Measurements from ENCODE around the gene ARL8B. TPM values are rescaled to one million over a fixed set of nuclear protein-coding genes. Genes with fewer than 3 reads are reported as not detected.
"Not testable (repeated sequence)": the region's sequence is repeated elsewhere in the genome, so short reads cannot be mapped to it uniquely, and the experiment has no call there.

Gene ARL8B
- total RNA-seq, 1 experiment from 2014 or later = 33.4 TPM

DNA sequence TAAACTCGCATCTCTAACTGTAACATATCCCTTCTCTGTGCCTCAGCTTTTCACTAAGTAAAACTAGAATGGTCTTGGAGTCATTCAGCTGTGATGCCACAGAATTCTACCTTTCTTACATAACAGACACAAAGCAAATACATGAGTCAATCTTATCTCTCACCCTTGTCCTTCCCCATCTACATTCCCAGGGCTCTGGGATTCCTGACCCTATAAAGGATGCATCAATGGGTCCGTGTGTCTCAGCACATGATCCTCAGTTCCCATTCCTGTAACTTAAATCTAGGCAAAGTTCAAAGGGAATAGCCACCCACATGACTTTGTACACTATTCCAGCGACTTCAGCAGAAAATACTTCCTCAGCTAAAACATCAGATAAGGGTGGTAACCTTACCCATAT lies 11.8 kb upstream of the ARL8B start:
- no peak for DNase-seq (ENCODE audit: low read depth)

DNA sequence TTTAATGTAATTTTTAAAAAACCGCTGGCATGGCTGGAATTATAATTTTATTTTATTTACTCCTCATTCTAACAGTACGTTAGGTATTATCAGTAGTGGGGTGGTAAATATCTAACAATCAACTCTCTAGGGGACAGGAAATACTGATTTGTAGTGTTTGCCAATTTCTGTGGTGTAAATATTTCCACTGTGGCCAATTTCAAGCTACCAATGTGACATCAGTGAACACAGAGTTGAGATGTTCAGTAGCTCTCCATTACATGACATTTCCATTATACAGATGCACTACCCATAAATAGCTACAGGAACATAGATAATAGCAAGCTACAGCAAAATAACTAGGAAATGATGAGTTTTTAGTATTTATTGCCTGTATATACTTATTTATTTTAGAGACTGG lies 10.0 kb upstream of the ARL8B start:
- no peak for DNase-seq (ENCODE audit: low read depth)

GRCh38 chr3:5113726-5114125 lies 8.4 kb upstream of the ARL8B start:
- DNase-seq (ENCODE audit: low read depth) = not testable (repeated sequence)

DNA sequence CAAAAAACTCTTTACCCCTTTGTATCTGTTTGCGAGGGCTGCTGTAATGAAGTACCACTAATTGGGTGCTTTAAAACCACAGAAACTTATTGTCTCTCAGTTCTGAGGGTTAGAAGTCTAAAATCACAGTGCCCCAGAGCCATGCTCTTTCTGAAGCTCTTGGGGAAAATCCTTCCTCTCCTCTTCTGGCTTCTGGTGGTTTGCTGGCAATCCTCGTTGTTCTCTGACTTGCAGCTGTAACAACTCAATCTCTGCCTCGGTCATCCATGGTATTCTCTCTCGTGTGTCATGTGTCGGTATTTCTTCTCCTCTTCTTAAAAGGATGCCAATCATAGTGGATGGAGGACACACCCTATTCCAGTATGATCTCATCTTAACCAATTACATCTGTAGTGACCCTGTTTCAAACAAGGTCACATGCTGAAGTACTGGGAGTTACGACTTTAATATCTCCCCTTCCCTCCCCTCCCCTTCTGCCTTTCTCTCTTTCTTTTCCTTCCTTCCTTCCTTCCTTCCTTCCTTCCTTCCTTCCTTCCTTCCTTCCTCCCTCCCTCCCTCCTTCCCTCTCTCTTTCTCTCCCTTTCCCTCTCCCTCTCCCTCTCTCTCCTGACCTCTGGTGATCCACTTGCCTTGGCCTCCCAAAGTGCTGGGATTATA lies 6.5 kb upstream of the ARL8B start:
- no peak for DNase-seq (ENCODE audit: low read depth)

DNA sequence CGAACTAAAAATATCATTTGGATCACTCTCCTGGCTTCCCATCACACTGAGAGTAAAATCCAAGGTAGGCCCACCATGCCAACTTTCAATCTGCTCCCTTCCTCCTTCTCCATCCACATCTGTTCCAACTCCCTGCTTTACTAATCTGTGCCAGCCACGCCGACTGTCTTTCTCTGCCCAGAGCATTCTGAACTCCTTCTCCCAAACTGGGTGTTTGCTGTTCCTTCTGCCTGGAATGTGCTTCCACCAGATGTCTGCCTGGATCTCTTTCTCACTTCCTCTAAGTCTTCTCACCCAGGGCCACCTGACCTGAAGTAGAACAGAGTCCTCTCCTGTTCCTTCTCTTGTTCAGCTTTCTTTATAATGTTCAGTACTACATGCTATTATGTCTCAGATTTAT lies 5.6 kb upstream of the ARL8B start:
- no peak for DNase-seq (ENCODE audit: low read depth)

- DNase-seq (ENCODE audit: low read depth) = no peak
Observed at GRCh38 chr3:5120446-5120845, 1.6 kb upstream of the ARL8B start.

- peak; percentile 12 for DNase-seq (ENCODE audit: low read depth)
Observed at GRCh38 chr3:5122741-5123706, 932 bp downstream of the ARL8B start.

DNA sequence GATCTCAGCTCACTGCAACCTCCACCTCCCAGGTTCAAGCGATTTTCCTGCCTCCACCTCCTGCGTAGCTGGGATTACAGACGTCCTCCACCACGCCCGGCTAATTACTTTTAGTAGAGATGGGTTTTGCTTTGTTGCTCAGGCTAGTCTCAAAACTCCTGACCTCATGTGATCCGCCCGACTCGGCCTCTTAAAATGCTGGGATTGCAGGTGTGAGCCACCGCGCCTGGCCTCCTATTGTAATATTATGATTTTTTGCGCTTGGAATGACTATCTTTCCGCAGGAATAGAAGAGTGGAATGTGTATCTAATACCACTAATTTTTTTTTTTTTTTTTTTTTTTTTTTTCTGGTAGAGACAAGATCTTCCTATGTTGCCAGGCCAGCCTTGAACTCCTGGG lies 1.8 kb downstream of the ARL8B start:
- no peak for DNase-seq (ENCODE audit: low read depth)

DNA sequence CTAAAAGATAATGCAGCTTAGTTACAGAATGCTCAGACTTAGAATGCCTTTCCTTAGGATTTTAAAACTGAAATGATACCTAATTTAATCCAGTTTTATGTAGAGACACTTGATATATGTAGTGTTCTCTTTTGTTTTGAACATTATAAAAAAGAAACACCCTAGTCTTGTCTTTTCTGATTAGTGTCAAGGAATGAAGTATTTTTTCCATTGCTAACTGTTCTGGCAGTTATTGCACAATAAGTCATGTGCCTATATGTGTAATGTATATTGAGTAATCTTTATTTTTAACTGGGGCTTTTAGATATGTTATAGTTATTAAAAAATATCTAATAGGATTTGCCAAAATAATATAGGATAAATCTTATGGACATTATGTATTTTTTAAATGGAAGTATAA lies 4.5 kb downstream of the ARL8B start:
- no peak for DNase-seq (ENCODE audit: low read depth)

DNA sequence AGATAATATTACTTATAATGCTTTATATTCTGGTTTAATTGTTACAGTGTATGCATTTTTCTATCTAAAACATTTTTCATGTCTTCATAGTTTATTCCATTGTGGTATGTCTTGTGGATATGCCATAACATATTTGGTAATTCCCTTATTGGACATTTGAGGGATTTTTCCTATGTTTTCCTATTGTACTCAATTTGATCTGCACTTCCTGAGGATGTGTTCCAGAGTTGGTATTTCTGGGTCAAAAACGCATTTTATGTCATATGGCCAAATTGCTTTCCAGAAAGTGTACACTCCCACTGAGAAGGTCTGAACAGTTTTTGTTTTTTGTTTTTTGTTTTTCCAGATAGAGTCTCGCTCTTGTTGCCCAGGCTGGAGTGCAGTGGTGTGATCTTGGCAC lies 6.8 kb downstream of the ARL8B start:
- no peak for DNase-seq (ENCODE audit: low read depth)

DNA sequence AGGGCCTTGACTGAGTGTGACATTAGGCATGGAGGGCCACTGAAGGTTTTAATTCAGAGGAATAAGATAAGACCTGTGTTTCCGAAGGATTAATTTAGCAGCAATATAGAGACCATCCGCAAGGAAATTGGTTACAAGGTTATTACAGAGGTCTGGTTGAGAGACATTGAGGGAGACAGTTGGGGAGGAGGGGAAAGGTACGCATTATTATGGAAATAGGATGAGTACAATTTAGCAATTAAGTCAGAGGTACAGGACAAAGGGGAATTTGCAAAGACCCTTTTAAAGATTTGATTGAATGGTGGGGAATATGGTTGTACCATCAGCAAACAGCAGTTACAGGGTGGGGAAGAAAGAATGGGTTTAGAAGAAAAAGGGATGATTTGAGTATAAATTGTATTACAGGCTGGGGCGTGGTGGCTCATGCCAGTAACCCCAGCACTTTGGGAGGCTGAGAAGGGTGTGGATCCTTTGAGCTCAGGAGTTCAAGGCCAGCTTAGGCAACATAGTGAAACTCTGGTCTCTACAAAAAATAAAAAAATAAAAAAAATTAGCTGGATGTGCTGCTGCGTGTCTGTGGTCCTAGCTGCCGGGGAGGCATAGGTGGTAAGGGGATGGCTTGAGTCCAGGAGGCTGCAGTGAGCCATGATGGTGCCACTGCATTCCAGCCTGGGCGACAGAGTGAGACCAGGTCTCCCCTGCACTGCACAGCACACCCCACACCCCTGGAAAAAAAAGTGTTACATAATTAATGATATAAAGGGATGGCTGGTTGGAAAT lies 11.3 kb downstream of the ARL8B start:
- DNase-seq (ENCODE audit: low read depth) = no peak

DNA sequence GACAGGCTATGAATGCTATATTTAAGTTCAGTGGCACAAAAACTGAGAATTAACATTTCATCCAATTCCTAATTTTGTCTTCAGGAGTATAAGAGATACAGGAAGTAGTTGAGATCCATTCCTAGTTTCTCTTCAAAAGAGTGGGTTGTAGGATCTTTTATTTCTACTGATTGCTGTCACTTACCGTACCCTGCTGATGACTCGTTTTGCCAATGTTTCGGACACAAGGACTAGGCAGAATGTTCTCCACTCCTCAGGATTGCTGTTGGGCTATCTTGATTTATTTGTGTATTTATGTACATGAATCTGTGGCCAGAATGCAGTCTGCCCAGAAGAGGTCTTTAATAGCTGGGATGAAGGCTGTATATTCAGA lies 11.9 kb downstream of the ARL8B start:
- no peak for DNase-seq (ENCODE audit: low read depth)

- DNase-seq (ENCODE audit: low read depth) = no peak
Observed at GRCh38 chr3:5134499-5134898, 12.4 kb downstream of the ARL8B start.

DNA sequence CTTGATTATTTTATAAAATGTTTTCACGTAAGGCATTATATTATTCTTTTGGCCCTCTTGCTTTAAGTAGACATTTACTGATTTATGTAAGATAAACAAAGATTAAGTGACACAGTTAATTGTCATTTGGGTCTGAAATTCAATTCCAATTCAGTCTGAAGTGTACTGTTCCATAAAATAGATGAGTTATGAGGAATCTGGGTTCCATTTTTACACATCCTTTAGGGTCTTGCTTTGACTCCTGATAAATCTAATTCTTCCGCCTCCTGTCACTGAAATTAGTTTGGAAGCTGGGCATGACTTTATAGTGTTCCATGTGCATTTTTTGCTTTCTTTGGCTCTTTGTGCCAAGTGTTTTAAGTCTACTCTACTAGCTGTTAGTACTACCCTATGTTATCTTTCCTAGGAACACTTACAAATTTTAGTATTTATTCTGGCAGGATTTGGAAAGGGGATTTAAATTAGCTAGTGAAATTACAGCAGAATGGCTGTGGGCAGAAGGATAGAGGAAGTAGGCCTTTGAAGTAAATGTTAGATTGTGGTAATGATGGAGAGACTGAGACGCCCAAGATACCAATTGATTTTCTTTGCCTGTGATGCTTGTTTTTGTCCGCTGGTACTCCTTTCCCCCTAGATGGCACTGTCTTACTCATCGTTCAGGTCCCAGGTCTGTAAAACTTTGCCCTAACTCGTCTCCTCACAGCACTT lies 14.3 kb downstream of the ARL8B start:
- peak; percentile 16 for DNase-seq (ENCODE audit: low read depth)

GRCh38 chr3:5136919-5137429 lies 14.9 kb downstream of the ARL8B start:
- no peak for DNase-seq (ENCODE audit: low read depth)

- DNase-seq (ENCODE audit: low read depth) = no peak
Observed at GRCh38 chr3:5138214-5138981, 16.3 kb downstream of the ARL8B start.

GRCh38 chr3:5140230-5140621 lies 18.1 kb downstream of the ARL8B start:
- no peak for DNase-seq (ENCODE audit: low read depth)

GRCh38 chr3:5140839-5141238 lies 18.7 kb downstream of the ARL8B start:
- no peak for DNase-seq (ENCODE audit: low read depth)

GRCh38 chr3:5141760-5142159 lies 19.7 kb downstream of the ARL8B start:
- DNase-seq (ENCODE audit: low read depth) = no peak

DNA sequence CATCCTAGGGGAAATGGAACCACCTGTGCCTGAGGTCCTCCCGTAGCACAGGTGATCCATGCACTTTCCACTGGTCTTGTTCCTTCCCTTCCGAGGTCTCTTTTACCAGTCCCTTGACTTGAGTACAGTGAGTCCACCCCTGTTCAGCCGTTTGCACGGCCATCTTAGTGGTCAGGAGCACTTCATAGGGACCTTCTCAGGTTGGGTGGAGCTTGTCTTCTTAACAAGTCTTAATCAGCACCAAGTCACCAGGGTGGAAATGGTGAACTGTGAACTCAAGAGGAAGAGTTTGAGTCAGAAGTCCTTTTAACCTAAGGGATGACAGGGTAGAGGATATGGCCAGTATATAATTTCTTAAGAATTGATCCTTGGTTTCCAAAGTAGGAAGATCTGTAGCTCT lies 21.4 kb downstream of the ARL8B start:
- DNase-seq (ENCODE audit: low read depth) = no peak

Measured in Daoy (cell line).